GM19395 (cell line): ENCODE results near the gene PTGES.

ENCODE experiments used
- ATAC-seq: cut with Tn5 transposase; IDR thresholded peaks from one replicate; pipeline ENCODE4 v1.9.1; 2021; ENCODE audit warnings: mild to moderate bottlenecking, moderate library complexity; ENCODE audit not compliant: unreplicated experiment

PTGES gene

GRCh38 chr9:129720181-129720864 lies 32.5 kb downstream of the PTGES start:
- ATAC-seq: no peak

- no peak for ATAC-seq
Observed at GRCh38 chr9:129719135-129719534, 33.7 kb downstream of the PTGES start.

- no peak for ATAC-seq
Observed at GRCh38 chr9:129718647-129719046, 34.2 kb downstream of the PTGES start.

GRCh38 chr9:129717991-129718390 lies 34.9 kb downstream of the PTGES start:
- ATAC-seq: no peak

GRCh38 chr9:129716091-129716490 lies 36.8 kb downstream of the PTGES start:
- no peak for ATAC-seq

GRCh38 chr9:129714511-129715061 lies 38.3 kb downstream of the PTGES start:
- ATAC-seq: no peak

GRCh38 chr9:129713402-129713679 lies 39.5 kb downstream of the PTGES start:
- no peak for ATAC-seq

- ATAC-seq: no peak
Observed at GRCh38 chr9:129712634-129713401, 40.0 kb downstream of the PTGES start.

GRCh38 chr9:129710169-129710453 lies 42.7 kb downstream of the PTGES start:
- no peak for ATAC-seq

GRCh38 chr9:129709438-129710168 lies 43.2 kb downstream of the PTGES start:
- no peak for ATAC-seq

GRCh38 chr9:129708793-129709192 lies 44.0 kb downstream of the PTGES start:
- ATAC-seq: no peak

GRCh38 chr9:129704807-129705206 lies 48.0 kb downstream of the PTGES start:
- no peak for ATAC-seq

GRCh38 chr9:129703667-129704355 lies 49.0 kb downstream of the PTGES start:
- no peak for ATAC-seq

- no peak for ATAC-seq
Observed at GRCh38 chr9:129702589-129703520, 50.0 kb downstream of the PTGES start.

GRCh38 chr9:129701549-129701948 lies 51.3 kb downstream of the PTGES start:
- ATAC-seq: no peak

GRCh38 chr9:129701054-129701453 lies 51.8 kb downstream of the PTGES start:
- ATAC-seq: no peak

- no peak for ATAC-seq
Observed at GRCh38 chr9:129698254-129698757, 54.5 kb downstream of the PTGES start.

- ATAC-seq: no peak
Observed at GRCh38 chr9:129697656-129698253, 55.1 kb downstream of the PTGES start.

- no peak for ATAC-seq
Observed at GRCh38 chr9:129696944-129697655, 55.7 kb downstream of the PTGES start.
